Tibial nerve (tissue), 4 donors: ENCODE data around the gene MATN4. TPM values are rescaled to one million over a fixed set of nuclear protein-coding genes. Genes with fewer than 3 reads are reported as not detected.

Source experiments
- DNase-seq, 2 donors: peaks; one replicate each; pipeline ENCODE4 v3.0.0-alpha.2; 2019; ENCODE audit warnings: low spot score in 2 of 2
- H3K27ac ChIP-seq, 4 donors: fragments of 200-600 bp; sonication (generic) in 3 of 4; one replicate each; pipeline ENCODE4 v1.5.1; 2017 to 2019; ENCODE audit warnings: mild to moderate bottlenecking in 1 of 4
- H3K27me3 ChIP-seq, 2 donors: fragments of 200-600 bp; sonication (generic) in 1 of 2; one replicate each; pipeline versions ENCODE4 v1.5.1 to v1.6.0; 2017 to 2019
- H3K36me3 ChIP-seq, 3 donors: fragments of 200-600 bp; sonication (generic); one replicate each; pipeline ENCODE4 v1.5.1; 2018 to 2019
- H3K4me1 ChIP-seq, 4 donors: fragments of 200-600 bp; sonication (generic) in 3 of 4; one replicate each; pipeline ENCODE4 v1.5.1; 2017 to 2019
- H3K4me3 ChIP-seq, 4 donors: fragments of 200-600 bp; sonication (generic) in 3 of 4; one replicate each; pipeline ENCODE4 v1.5.1; 2017 to 2019; ENCODE audit warnings: mild to moderate bottlenecking in 1 of 4, moderate library complexity in 1 of 4
- H3K9me3 ChIP-seq, 4 donors: fragments of 200-600 bp; sonication (generic) in 3 of 4; one replicate each; pipeline ENCODE4 v1.5.1; 2017 to 2019
- EP300 ChIP-seq, 2 donors: sonication (generic); formaldehyde crosslinking; IDR thresholded peaks; one replicate each; pipeline ENCODE4 v1.6.1; 2017; ENCODE audit warnings: antibody characterized with exemption in 2 of 2, mild to moderate bottlenecking in 1 of 2
- POLR2A ChIP-seq, 2 donors: fragments of 450-650 bp; IDR thresholded peaks; one replicate each; pipeline ENCODE4 v1.6.1; 2017; ENCODE audit warnings: antibody characterized with exemption in 2 of 2, mild to moderate bottlenecking in 2 of 2, moderate library complexity in 2 of 2
- WGBS, 2 donors: methylation state at CpG; one replicate each; pipeline ENCODE4 v1.1.5; 2018; 5-methylcytosine and 5-hydroxymethylcytosine counted together
- total RNA-seq, 4 donors: library from RNA; depleted of rRNA; stranded (reverse); fragments of >200 nt; gene quantifications; one replicate each; pipeline ENCODE4 v1.1.0, GENCODE V29; 2016
- TF ChIP-seq, protein P1 (sequence below), 5 experiments: fragments of 200-600 bp in 3 of 5; fragments of 450-650 bp in 2 of 5; sonication (generic) in 3 of 5; IDR thresholded peaks; one replicate each; pipeline ENCODE4 v1.5.1; 2016 to 2019; ENCODE audit warnings: antibody characterized with exemption in 5 of 5, mild to moderate bottlenecking in 3 of 5, moderate library complexity in 2 of 5

MATN4 gene
- total RNA-seq, 4 donors from 2014 or later = not detected

DNA sequence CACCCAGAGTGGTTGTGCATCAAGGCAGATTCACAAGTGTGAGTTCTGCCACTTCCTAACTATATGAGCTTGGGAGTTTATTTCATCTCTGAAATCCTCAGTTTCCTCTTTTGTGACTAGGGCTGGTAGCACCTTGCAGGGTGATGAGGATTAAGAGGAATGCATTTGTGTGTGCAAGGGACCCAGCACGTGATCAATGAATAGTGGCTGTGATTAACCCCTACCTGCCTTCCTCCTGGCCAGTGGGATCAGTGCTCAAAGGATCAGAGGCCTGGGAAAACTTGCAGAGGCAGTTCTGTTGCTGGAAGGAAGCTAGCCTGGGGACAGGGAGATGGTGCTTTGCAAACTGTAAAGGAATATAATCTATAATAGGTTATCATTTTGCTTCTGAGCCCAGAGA, 32.9 kb upstream of the MATN4 start:
- no peaks in the 10 kb centered on the region for H3K27me3 ChIP-seq
- no peaks in the 10 kb centered on the region for H3K9me3 ChIP-seq
- TF ChIP-seq, protein P1, sequence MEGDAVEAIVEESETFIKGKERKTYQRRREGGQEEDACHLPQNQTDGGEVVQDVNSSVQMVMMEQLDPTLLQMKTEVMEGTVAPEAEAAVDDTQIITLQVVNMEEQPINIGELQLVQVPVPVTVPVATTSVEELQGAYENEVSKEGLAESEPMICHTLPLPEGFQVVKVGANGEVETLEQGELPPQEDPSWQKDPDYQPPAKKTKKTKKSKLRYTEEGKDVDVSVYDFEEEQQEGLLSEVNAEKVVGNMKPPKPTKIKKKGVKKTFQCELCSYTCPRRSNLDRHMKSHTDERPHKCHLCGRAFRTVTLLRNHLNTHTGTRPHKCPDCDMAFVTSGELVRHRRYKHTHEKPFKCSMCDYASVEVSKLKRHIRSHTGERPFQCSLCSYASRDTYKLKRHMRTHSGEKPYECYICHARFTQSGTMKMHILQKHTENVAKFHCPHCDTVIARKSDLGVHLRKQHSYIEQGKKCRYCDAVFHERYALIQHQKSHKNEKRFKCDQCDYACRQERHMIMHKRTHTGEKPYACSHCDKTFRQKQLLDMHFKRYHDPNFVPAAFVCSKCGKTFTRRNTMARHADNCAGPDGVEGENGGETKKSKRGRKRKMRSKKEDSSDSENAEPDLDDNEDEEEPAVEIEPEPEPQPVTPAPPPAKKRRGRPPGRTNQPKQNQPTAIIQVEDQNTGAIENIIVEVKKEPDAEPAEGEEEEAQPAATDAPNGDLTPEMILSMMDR (IDR thresholded peaks at IDR 0.05) = no peak
- TF ChIP-seq POLR2A (IDR thresholded peaks at IDR 0.05) (no peak), EP300 (IDR thresholded peaks at IDR 0.05) (no peak)
- no peaks in the 10 kb centered on the region for H3K36me3 ChIP-seq
- 28 to 36% methylated on average over 1 of the region's 1 CpG for WGBS, 2 donors
- no peak for DNase-seq
- H3K27ac ChIP-seq = peak overlapping the region; percentile 1 to 98 (median 94)
- peaks cover 0 to 100% (median 96%) of the 10 kb centered on the region in 4 donors for H3K4me1 ChIP-seq
- no peak overlapping the region for H3K4me3 ChIP-seq

DNA sequence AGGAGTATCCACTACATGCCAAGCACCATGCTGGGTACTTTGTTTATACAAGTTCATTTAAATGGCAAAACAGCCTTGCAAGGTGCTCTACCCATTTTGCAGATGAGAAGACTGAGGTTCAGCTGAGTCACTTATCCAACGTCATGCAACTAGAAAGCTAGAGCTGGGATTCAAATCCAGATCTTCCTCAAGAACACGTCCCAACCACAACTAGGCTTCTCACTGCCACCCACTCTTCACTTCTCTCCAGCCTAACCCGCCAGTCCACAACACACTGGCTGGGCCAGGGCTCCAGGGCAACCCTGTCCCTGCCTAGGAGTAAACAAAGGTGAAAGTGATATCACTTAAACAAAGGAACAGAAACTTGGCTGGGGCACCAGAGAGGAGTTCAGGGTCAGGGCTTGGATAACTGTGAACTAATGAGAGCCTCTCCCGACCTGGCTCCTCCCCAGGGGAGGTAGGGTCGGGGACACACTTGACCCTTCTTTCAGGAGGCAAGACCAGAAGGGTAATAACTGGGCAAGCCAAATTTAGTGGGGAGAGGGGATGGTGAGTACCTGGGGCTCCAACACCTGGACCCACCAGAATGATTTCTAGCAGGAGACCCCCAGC, 32.2 kb upstream of the MATN4 start:
- H3K36me3 ChIP-seq = peaks cover 0 to 4% (median 0%) of the 10 kb centered on the region in 3 donors
- no peaks in the 10 kb centered on the region for H3K27me3 ChIP-seq
- no peak for DNase-seq
- 52 to 65% methylated on average over 5 of the region's 5 CpGs for WGBS, 2 donors
- no peaks in the 10 kb centered on the region for H3K9me3 ChIP-seq
- peak overlapping the region; percentile 1 to 98 (median 94) for H3K27ac ChIP-seq
- no peak overlapping the region for H3K4me3 ChIP-seq
- TF ChIP-seq EP300 (IDR thresholded peaks at IDR 0.05) (no peak), POLR2A (IDR thresholded peaks at IDR 0.05) (no peak)
- TF ChIP-seq, protein P1 (IDR thresholded peaks at IDR 0.05) = no peak
- peaks cover 0 to 99% (median 92%) of the 10 kb centered on the region in 4 donors for H3K4me1 ChIP-seq

DNA sequence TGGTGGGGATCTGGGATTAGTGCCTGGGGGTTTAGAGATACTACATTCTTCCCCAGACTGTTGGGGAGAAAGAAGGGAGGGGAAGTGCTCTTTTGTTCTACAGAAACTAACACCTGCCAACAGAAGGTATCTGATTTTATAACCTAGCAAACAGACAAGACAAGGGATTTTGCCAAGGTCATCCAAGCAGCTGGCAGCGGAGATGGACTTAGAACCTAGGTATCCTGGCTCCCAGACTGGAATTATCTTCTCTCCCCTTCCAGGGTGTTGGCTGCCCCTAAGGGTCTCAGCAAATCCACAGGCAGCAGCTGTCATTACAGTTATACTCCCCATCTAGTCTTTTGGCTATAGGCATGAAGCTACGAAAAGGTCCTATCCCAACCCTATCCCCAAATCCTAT, 31.7 kb upstream of the MATN4 start:
- H3K4me3 ChIP-seq = no peak overlapping the region
- WGBS, 2 donors = 96 to 98% methylated on average over 2 of the region's 2 CpGs
- H3K27me3 ChIP-seq = no peaks in the 10 kb centered on the region
- H3K9me3 ChIP-seq = no peaks in the 10 kb centered on the region
- no peak for DNase-seq
- peaks cover 0 to 98% (median 87%) of the 10 kb centered on the region in 4 donors for H3K4me1 ChIP-seq
- H3K36me3 ChIP-seq = peaks cover 0 to 9% (median 0%) of the 10 kb centered on the region in 3 donors
- peak overlapping the region; percentile 1 to 98 (median 90) for H3K27ac ChIP-seq
- TF ChIP-seq POLR2A (IDR thresholded peaks at IDR 0.05) (no peak), EP300 (IDR thresholded peaks at IDR 0.05) (no peak)
- TF ChIP-seq, protein P1 (IDR thresholded peaks at IDR 0.05) = no peak

DNA sequence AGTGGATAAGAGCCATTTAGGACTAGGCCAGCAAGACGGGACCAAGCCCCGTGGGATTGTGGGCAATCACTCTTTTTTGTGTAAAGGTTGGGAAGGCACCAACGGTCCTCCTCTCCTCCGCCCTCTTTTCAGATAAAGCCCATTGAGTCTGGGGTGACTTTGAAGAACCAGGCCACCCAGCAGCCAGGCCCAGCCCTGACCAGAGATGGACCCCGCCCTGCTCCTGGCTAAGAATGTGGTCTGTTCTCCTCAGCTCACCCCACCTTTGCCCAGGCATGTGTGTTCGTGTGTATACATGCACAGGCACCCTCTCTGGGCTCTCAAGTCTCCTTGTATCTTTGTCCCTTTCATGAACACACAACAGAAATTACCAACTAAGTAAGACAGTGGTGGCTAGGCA, 31.0 kb upstream of the MATN4 start:
- no peak overlapping the region for H3K4me3 ChIP-seq
- TF ChIP-seq POLR2A (IDR thresholded peaks at IDR 0.05) (no peak), EP300 (IDR thresholded peaks at IDR 0.05) (no peak)
- TF ChIP-seq, protein P1 (IDR thresholded peaks at IDR 0.05) = no peak
- H3K27me3 ChIP-seq = no peaks in the 10 kb centered on the region
- peaks cover 0 to 12% (median 0%) of the 10 kb centered on the region in 3 donors for H3K36me3 ChIP-seq
- H3K27ac ChIP-seq = peak overlapping the region; percentile 64 to 98 (median 90)
- H3K4me1 ChIP-seq = peaks cover 0 to 92% (median 81%) of the 10 kb centered on the region in 4 donors
- no peaks in the 10 kb centered on the region for H3K9me3 ChIP-seq
- 68% methylated on average over 5 to 6 of the region's 6 CpGs for WGBS, 2 donors
- DNase-seq = no peak

DNA sequence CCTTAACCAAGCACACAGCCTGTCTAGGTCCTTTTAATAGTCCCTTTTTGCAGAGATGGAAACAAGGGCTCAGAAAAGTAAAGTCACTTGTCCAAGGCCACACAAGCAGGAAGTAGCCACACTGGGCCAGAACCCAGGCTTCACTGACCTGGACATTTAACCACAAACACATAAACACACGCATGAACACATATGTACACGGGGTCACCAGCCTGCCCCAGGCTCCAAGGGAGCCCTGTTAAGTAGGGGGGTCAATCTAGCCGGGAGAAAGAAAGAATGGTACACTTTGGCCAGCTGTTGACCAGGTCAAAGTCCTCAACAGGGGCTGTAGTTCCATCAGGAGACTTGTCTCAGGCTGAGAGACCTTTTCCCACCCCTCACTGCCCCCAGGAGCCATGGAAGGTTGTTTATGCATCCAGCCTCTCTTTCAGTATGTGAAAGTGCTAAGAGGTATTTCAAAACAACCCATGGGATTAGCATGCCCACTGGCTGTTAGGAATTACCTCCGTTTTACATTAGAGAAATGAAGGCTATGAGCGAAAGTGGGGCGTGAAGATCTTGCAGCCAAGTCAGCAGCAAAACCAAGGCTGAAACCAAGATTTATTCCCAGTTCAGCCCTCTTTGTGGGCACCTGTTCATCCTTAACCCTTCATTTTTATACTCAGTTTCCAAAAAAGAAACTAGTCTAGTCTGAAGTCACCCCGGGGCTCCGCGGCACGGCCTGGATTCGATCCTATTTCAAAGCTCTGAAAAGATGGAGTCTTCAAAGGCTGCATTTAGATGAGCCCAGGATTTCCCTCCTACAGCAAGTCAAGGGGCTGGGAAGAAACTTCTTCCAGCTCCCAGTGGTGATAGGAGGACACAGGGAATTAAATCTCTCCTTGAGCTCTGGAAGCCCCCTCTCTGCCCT, 30.3 kb upstream of the MATN4 start:
- 75 to 79% methylated on average over 11 of the region's 11 CpGs for WGBS, 2 donors
- H3K27me3 ChIP-seq = no peaks in the 10 kb centered on the region
- no peak overlapping the region for H3K4me3 ChIP-seq
- no peak for DNase-seq
- TF ChIP-seq POLR2A (IDR thresholded peaks at IDR 0.05) (no peak), EP300 (IDR thresholded peaks at IDR 0.05) (no peak)
- TF ChIP-seq, protein P1 (IDR thresholded peaks at IDR 0.05) = no peak
- H3K4me1 ChIP-seq = peaks cover 0 to 85% (median 74%) of the 10 kb centered on the region in 4 donors
- H3K27ac ChIP-seq = peak overlapping the region; percentile 64 to 98 (median 90)
- H3K36me3 ChIP-seq = peaks cover 0 to 12% (median 0%) of the 10 kb centered on the region in 3 donors
- no peaks in the 10 kb centered on the region for H3K9me3 ChIP-seq
